Measurements from ENCODE around the gene SLC16A11. TPM values are rescaled to one million over a fixed set of nuclear protein-coding genes. Genes with fewer than 3 reads are reported as not detected.
A peak's percentile ranks its signal among the peaks of the same experiment; 100 is the strongest.

Gene SLC16A11
- total RNA-seq, 1 donor from 2014 or later = 0.47 TPM

DNA sequence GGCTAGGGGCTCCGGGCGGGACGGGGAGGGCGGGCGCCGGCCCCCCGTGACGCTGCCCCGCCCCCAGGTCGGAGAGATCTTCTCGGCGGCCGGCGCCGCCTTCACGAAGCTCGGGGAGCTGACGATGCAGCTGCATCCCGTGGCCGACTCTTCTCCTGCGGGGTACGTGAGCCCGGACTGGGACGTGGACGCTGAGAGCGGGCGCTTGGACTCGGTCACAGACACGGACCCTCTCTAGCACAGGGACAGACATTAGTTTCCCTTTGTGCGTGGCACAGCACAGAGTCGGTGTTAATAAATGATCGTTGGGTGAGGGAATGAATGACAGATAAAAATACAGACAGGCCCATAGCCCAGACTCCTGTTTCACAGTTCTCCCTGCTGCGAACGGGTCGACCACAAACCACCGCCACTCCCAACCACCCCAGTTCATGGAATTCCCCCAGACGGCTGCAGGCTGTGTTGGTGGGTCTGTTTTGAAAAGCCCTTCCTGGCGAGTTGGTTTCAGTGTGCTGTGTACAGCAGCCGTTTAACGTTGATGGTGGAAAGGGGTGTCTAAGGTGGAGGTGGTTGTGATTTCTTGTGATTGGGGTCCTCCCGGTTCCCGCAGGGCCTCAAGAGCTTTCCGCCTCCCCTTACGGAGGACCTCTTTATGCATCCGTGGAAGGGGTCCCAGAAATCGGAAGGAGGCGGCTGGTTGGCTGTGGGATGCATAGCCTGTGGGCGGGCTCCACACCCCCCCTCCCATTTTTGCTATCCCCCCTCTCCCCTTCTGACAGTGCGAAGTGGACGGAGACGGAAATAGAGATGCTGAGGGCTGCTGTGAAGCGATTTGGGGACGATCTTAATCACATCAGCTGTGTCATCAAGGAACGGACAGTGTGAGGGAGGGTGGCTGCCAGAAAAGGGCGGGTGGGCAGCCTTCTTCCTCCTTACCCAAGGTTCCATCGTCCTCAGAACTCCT, 28.6 kb downstream of the SLC16A11 start:
- DNase-seq (ENCODE audit: low spot score) = no peak
- Mint-ChIP-seq H3K27ac (ENCODE audit: unreplicated experiment) (peak overlapping the region; percentile 99), H3K9me3 (ENCODE audit: low read depth) (no peaks in the 10 kb centered on the region), H3K4me1 (ENCODE audit: low read depth) (peaks cover 51% of the 10 kb centered on the region), H3K36me3 (ENCODE audit: low read depth) (peaks cover 5% of the 10 kb centered on the region), H3K4me3 (ENCODE audit: unreplicated experiment) (peak overlapping the region; percentile 84), H3K27me3 (ENCODE audit: low read depth) (no peaks in the 10 kb centered on the region)
- peak; percentile 67 for TF ChIP-seq CTCF (IDR thresholded peaks at IDR 0.05)

DNA sequence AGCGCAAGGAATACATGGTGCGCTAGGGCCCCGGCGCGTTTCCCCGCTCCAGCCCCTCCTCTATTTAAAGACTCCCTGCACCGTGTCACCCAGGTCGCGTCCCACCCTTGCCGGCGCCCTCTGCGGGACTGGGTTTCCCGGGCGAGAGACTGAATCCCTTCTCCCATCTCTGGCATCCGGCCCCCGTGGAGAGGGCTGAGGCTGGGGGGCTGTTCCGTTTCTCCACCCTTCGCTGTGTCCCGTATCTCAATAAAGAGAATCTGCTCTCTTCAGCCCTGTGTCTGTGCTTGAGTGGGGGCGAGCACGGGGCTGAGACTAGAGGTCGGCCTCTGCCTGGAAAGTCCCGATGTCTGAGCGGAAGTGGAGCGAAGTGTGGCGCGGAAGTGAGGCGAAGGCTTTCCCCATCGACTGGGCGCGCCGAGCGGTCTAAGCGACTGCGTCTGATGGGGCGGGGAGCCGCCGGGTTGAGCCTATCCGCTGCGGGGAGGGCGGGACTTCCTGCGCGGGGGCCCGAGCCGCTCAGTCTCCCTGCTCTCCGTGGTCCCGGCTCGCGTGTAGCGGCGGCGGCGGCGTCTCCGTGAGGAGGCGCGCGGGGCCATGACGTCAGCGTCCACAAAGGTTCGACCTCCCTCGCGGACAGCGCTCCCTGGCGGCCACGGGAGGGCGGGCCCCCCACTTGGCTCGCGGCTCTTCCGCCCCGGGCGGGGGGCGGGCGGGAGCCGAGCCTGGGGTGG, 29.5 kb downstream of the SLC16A11 start:
- TF ChIP-seq CTCF (IDR thresholded peaks at IDR 0.05) = peak; percentile 89
- H3K4me1 Mint-ChIP-seq (ENCODE audit: low read depth) = peaks cover 54% of the 10 kb centered on the region
- H3K4me3 Mint-ChIP-seq (ENCODE audit: unreplicated experiment) = peak overlapping the region; percentile 97
- peak overlapping the region; percentile 100 for H3K27ac Mint-ChIP-seq (ENCODE audit: unreplicated experiment)
- no peaks in the 10 kb centered on the region for H3K27me3 Mint-ChIP-seq (ENCODE audit: low read depth)
- peaks cover 5% of the 10 kb centered on the region for H3K36me3 Mint-ChIP-seq (ENCODE audit: low read depth)
- peak; percentile 100 for DNase-seq (ENCODE audit: low spot score)
- H3K9me3 Mint-ChIP-seq (ENCODE audit: low read depth) = no peaks in the 10 kb centered on the region

GRCh38 chr17:7011942-7012254, 32.0 kb downstream of the SLC16A11 start:
- peaks cover 60% of the 10 kb centered on the region for H3K4me1 Mint-ChIP-seq (ENCODE audit: low read depth)
- peak overlapping the region; percentile 100 for H3K27ac Mint-ChIP-seq (ENCODE audit: unreplicated experiment)
- no peak for TF ChIP-seq CTCF (IDR thresholded peaks at IDR 0.05)
- DNase-seq (ENCODE audit: low spot score) = no peak
- H3K27me3 Mint-ChIP-seq (ENCODE audit: low read depth) = no peaks in the 10 kb centered on the region
- H3K4me3 Mint-ChIP-seq (ENCODE audit: unreplicated experiment) = peak overlapping the region; percentile 97
- H3K9me3 Mint-ChIP-seq (ENCODE audit: low read depth) = no peaks in the 10 kb centered on the region
- peaks cover 5% of the 10 kb centered on the region for H3K36me3 Mint-ChIP-seq (ENCODE audit: low read depth)

DNA sequence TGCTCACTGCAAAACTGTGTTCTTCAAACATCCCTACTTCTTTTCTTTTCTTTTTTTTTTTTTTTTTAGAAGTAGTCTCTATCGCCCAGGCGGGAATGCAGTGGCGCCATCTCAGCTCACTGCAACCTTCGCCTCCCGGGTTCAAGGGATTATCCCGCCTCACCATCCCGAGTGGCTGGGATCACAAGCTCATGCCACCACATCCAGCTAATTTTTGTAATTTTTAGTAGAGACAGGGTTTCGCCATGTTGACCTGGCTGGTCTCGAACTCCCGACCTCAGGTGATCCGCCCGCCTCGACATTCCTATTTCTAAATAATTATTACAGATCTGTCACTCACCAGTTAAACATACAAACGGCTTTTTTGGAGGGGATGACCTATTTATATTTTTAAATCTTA, 32.5 kb downstream of the SLC16A11 start:
- no peak for DNase-seq (ENCODE audit: low spot score)
- no peaks in the 10 kb centered on the region for H3K9me3 Mint-ChIP-seq (ENCODE audit: low read depth)
- H3K27ac Mint-ChIP-seq (ENCODE audit: unreplicated experiment) = peak overlapping the region; percentile 100
- H3K4me3 Mint-ChIP-seq (ENCODE audit: unreplicated experiment) = peak overlapping the region; percentile 97
- peaks cover 5% of the 10 kb centered on the region for H3K36me3 Mint-ChIP-seq (ENCODE audit: low read depth)
- H3K4me1 Mint-ChIP-seq (ENCODE audit: low read depth) = peaks cover 59% of the 10 kb centered on the region
- no peak for TF ChIP-seq CTCF (IDR thresholded peaks at IDR 0.05)
- H3K27me3 Mint-ChIP-seq (ENCODE audit: low read depth) = no peaks in the 10 kb centered on the region

DNA sequence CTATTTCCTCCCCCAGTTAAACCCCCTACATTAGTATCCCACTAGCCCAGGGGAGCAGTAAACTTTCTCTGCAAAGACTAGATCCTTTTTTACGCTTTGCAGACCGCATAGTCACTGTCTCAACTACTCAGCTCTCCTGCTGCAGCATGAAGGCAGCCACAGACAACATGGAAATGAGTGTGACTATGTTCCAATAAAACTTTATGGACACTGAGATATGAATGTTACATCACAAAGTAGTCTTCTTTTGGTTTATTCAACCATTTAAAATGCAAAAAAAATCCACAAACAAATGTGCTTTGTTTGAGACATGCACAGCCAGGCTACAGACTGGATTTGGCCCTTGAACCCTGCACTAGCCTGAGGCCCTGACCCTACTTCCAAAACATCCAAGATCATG, 33.4 kb downstream of the SLC16A11 start:
- Mint-ChIP-seq H3K36me3 (ENCODE audit: low read depth) (peaks cover 5% of the 10 kb centered on the region), H3K27ac (ENCODE audit: unreplicated experiment) (peak overlapping the region; percentile 61)

More for the DNA sequence above, 33.4 kb downstream of the SLC16A11 start:
- H3K9me3 Mint-ChIP-seq (ENCODE audit: low read depth) = no peaks in the 10 kb centered on the region
- TF ChIP-seq CTCF (IDR thresholded peaks at IDR 0.05) = no peak
- peak overlapping the region; percentile 97 for H3K4me3 Mint-ChIP-seq (ENCODE audit: unreplicated experiment)
- H3K4me1 Mint-ChIP-seq (ENCODE audit: low read depth) = peaks cover 50% of the 10 kb centered on the region
- no peaks in the 10 kb centered on the region for H3K27me3 Mint-ChIP-seq (ENCODE audit: low read depth)
- DNase-seq (ENCODE audit: low spot score) = no peak

Measured in chondrocyte (in vitro differentiated cells).